HG03439 (cell line): ENCODE measurements around the gene VIT.

Experiments
- ATAC-seq: cut with Tn5 transposase; IDR thresholded peaks from one replicate; pipeline ENCODE4 v1.9.1; 2021; ENCODE audit warnings: mild to moderate bottlenecking, moderate library complexity; ENCODE audit not compliant: unreplicated experiment

Gene VIT

GRCh38 chr2:36754578-36754977 is 58.1 kb downstream of the VIT start:
- no peak for ATAC-seq

- ATAC-seq = no peak
These were observed 59.9 kb downstream of the VIT start for GRCh38 chr2:36756438-36756837.

GRCh38 chr2:36762764-36763490 is 66.4 kb downstream of the VIT start:
- ATAC-seq = no peak

GRCh38 chr2:36769106-36769505 is 72.6 kb downstream of the VIT start:
- ATAC-seq = no peak

- ATAC-seq = no peak
These were observed 74.2 kb downstream of the VIT start for GRCh38 chr2:36770542-36771287.

- no peak for ATAC-seq
These were observed 75.2 kb downstream of the VIT start for GRCh38 chr2:36771671-36772070.

GRCh38 chr2:36773947-36774346 is 77.4 kb downstream of the VIT start:
- no peak for ATAC-seq

GRCh38 chr2:36775261-36775660 is 78.8 kb downstream of the VIT start:
- no peak for ATAC-seq

GRCh38 chr2:36775806-36776205 is 79.3 kb downstream of the VIT start:
- ATAC-seq = no peak

GRCh38 chr2:36777272-36777671 is 80.8 kb downstream of the VIT start:
- no peak for ATAC-seq

- ATAC-seq = no peak
These were observed 81.3 kb downstream of the VIT start for GRCh38 chr2:36777788-36778187.

GRCh38 chr2:36779462-36779861 is 83.0 kb downstream of the VIT start:
- no peak for ATAC-seq

- ATAC-seq = peak; percentile 57
These were observed 83.8 kb downstream of the VIT start for GRCh38 chr2:36780231-36780839.

- ATAC-seq = no peak
These were observed 85.6 kb downstream of the VIT start for GRCh38 chr2:36781907-36782720.

- ATAC-seq = no peak
These were observed 86.7 kb downstream of the VIT start for GRCh38 chr2:36783246-36783645.

- ATAC-seq = peak; percentile 74
These were observed 88.8 kb downstream of the VIT start for GRCh38 chr2:36785179-36785795.

GRCh38 chr2:36789181-36789804 is 92.8 kb downstream of the VIT start:
- ATAC-seq = no peak

GRCh38 chr2:36792951-36793350 is 96.4 kb downstream of the VIT start:
- ATAC-seq = no peak

GRCh38 chr2:36797324-36798070 is 101.0 kb downstream of the VIT start:
- no peak for ATAC-seq

GRCh38 chr2:36798724-36799123 is 102.2 kb downstream of the VIT start:
- no peak for ATAC-seq
